CD4-positive, alpha-beta T cell treated with Interleukin-1 beta for 1 hour (primary cell): ENCODE data around the gene RAB3C.

Experiments
- DNase-seq, 2 donors: peaks; one replicate each; pipeline ENCODE4 v3.0.0-alpha.2; 2020 to 2022

Gene RAB3C

GRCh38 chr5:58606064-58606463 lies 23.2 kb downstream of the RAB3C start:
- no peak for DNase-seq

DNA sequence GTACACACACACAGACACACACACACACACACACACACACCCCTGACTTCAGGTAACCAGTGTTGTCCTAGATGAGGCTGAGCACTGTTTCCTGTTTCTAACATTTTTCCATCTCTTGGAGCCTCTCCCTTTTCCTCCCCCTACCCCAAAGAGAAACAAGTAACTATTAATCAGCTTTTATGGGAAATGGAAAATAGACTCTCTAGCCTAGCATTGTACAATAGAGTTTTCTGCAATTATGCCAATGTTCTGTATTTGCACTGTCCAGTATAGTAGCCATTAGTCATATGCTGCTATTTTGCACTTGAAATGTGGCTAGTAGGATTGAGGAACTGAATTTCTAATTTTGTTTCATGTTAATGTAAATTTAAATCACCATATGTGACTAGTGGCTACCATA lies 33.1 kb downstream of the RAB3C start:
- no peak for DNase-seq

DNA sequence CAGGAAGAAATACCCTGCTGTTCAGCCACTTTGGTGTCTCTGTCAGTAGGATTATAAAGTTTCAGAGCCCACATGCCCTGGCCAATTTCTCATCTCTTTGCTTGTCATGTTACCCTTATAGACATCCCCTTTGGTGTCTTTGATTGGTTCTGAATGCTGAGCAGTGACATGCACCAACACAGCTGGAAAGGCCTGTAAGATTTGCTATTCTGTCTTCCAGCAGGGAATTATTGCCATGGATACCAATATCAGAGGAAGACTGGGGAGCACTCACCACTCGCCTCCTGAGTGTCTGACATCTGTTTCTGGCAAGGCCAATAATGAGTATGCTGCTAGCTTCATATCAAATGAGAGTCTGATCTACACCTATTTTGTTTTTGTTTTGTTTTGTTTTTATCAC lies 34.4 kb downstream of the RAB3C start:
- no peak for DNase-seq

DNA sequence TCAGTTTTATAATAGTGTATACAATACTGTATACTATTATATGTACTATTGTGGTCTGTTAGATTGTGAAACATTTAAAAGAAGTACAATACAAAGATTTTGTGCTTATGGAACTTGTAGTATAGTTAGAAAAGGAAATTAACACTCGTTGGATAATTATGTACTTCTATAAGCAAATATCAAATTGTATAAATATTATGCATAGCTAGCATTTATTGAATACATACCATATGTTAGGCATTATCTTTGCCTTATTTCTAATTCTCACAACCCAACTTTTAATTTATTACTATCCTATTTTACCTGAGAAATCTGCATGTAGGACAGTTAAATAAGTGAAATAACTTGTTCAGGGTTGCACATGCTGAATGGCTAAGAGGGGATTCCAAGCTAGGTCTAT lies 37.5 kb downstream of the RAB3C start:
- DNase-seq = no peak

DNA sequence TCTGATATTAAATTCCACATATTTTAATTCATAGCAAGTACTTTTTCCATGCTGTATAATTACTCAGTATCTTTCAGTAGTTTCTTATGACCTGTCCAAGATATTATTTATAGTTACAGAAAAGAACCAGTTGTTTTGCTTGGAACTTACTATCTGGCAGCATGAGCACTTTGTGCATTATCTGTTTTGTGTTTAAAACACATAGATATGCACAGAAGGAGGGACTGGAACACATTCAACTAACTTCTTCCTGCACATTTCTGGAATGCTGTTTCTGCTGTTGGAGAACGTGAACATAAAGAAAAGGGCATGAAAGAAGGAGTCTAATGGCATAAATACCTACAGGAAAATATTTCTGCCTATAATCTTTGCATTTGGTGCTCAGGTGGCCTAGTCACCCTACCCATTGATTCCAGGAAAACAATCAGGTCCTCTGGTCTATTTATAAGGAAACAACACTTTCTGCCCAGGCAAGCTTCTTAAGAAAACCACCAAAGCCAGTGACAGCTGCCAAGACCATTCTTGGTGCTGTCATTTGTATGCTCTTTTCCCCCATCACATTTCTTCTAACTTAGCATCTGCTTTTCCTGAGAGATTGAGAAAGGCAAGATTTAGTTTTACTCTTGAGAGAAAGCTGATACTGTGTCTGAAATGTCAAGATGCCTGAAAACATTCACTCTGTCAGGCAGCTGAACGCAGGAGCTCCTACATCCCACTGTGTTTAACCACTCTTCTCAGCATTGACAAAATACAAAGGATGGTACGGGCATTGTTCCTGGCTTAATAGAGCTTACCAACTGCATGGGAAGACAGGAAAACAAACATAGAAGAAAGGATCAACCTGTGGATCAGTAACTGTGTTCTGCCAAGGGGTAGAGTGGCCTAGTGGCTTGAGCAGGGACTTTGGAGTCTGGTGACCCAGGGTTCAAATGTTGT lies 40.3 kb downstream of the RAB3C start:
- DNase-seq = no peak

GRCh38 chr5:58628626-58629025 lies 45.8 kb downstream of the RAB3C start:
- DNase-seq = no peak

- no peak for DNase-seq
Observed at GRCh38 chr5:58629271-58630159, 46.6 kb downstream of the RAB3C start.

DNA sequence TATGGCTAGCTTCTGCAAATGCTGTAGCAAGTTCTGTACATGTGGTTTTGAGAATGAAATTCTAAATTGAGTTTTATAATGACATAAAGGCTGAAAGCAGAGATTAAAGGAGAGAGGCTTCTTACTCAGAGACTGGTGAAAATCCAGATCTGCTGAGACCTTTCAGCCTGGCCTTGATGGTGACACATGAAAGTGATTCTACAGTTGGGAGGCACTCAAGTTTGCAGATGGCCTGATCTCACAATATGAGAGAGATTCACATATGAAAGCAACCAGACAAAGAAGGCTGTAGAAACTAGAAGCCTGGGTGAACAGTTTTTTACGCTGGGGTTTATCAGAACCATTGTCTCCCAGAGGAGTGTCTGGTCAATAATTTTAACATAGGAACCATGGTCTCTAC lies 49.0 kb downstream of the RAB3C start:
- DNase-seq = no peak

DNA sequence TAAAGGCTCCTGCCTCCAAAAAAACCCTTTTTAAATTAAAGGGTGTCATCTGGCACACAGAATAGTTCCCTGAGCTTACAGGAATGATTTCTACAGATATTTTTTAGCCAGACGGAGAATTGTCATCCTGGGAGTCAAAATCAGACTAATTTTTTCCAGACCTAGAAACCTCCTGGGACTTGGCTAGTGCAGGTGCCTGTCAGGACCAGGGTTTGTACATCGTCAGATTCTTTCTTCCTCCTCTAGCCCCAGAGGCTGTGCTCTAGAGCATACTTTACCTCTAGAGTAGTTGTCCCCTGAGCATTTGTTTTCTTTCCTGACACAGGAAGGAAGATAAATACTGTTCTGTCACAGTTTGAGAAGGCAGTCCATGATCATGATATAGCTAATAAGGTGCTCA lies 52.5 kb downstream of the RAB3C start:
- DNase-seq = no peak

- no peak for DNase-seq
Observed at GRCh38 chr5:58640011-58640410, 57.1 kb downstream of the RAB3C start.

GRCh38 chr5:58641533-58641932 lies 58.7 kb downstream of the RAB3C start:
- DNase-seq = no peak

GRCh38 chr5:58648846-58649245 lies 66.0 kb downstream of the RAB3C start:
- no peak for DNase-seq

DNA sequence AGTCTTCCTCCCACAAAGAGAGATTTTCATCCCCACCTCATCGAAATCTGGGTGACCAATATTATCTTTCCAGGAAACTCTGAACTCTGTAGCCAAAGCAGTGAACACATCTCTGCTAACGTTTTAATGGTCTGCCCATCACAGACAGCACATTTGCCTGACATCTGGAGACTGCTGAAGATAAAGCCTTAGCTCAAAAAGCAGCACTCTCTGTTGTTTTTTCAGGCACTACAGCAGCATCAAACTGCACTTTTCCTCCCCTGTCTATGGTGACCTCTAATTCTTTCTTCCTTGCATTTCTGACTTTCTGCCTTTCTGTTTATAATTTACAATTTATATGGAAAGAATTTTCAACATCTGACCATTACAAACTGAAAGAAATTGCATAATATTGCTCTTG lies 66.8 kb downstream of the RAB3C start:
- no peak for DNase-seq

- no peak for DNase-seq
Observed at GRCh38 chr5:58653521-58653920, 70.6 kb downstream of the RAB3C start.

DNA sequence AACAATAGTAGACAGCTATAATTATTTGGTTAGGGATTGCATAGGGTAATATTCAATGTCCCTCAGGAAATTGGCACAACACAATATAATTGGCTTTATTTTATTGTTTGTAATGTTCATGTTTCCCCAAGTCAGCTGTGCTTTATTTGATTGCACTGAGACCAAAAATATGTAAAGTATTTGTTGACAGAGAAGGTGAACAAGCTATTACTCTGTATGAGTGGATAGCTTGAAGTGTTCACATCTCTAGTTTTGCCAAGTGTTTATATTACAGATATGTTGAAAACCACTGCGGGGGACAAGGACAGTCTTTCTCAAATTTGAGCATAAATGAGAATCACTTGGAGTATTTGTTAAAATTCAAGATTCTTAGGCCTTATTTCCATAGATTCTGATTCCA lies 83.3 kb downstream of the RAB3C start:
- DNase-seq = no peak

GRCh38 chr5:58666598-58667581 lies 84.0 kb downstream of the RAB3C start:
- DNase-seq = no peak

- DNase-seq = no peak
Observed at GRCh38 chr5:58670582-58670981, 87.7 kb downstream of the RAB3C start.

DNA sequence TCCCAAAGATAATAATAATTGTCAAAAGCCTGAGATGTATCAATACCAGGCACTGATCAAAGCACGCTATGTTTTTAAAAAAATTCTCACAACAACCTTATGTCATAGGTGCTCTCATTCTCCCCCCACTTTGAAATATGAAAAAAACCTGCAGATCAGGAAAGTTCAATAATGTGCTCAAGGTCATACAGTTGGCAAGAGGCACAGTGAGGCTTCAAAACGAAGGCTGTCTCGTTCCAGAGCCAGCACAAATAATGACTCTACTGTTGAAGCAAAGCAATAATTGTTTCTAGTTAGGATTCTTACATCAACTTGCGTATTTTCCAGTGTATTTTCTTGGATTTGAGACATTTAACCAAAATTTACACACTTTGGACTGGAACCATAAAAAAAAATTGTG lies 88.3 kb downstream of the RAB3C start:
- DNase-seq = no peak

DNA sequence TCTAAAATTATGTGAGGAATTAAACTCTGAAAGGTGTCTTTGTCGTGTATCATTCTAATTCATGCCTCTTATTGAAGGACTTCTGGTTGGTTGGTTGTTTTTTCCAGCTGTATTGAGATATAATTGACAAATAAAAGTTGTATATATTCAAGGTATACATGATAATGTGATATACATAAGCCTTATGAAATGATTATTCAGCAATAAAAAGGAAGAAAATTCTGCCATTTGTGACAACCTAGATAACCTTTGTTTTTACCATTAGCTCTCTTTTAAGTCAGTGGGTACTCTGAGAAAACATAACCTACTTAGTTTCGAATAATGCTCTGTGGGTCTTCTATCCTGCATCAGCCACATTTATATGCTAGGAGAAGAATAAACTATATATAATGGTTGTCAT lies 89.6 kb downstream of the RAB3C start:
- no peak for DNase-seq

GRCh38 chr5:58674070-58674469 lies 91.2 kb downstream of the RAB3C start:
- DNase-seq = no peak

DNA sequence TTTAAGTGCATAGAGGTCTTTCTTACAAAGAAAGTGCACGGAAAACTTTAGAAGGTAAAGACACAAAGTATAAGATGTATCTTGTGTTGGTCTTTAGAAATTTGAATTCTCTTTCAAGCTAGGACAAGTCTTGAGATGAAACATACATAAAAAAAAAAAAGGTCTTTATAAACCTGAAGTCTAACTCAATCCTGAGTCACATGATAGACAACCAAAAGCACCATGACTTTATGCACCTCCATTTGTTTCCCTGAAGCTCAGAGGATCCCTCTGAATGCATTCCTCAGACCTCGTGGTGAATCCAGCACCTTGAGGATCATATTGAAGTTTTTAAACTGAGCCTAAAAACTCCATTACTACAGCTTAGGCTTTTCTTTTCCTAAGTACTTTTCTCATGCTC lies 91.8 kb downstream of the RAB3C start:
- DNase-seq = no peak

DNA sequence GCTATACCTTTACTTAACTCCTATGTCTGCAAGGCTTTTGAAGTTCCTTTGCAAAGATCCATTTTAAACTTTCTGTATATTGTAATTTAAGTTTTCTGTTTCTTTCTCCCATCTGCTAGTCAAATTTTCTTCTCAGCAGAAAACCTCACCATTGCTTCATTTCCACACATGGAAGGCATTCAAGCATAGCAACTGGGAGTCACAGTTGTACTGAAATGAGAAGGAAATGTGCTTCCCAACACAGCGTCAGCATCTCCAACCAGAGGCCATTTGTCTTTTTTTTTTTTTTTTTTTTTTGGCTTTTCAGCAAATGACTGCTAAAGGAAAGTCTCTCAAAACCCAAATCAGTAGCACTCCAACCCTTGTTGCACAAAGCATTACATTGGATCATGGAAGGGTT lies 92.5 kb downstream of the RAB3C start:
- DNase-seq = no peak

DNA sequence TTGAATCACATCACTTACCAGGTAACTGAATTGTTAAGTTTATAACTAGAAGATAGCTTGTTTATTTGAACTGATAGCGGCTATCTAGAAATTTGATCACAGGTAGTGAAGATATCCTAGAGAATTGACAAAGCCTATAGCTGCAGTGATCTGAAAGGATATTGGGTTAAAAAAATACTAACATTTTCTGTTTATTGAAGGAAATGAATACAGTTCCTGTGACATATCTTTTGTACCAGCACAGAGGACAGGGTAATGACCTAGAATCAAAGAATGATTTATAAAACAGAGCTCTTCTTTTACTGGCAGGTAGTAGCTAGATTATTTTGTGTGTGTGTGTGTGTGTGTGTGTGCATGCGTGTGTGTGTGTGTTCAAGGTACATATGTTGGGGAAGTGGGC lies 94.8 kb downstream of the RAB3C start:
- no peak for DNase-seq
